DND-41 (cell line): ENCODE data around the gene PZP.

Source experiments
- ATAC-seq: fragments of 200-7000 bp; cut with Tn5 transposase; 3 replicates; pipeline ENCODE4 v1.9.1; 2021; ENCODE audit warnings: low read depth; ENCODE audit not compliant: insufficient read depth
- DNase-seq: peaks from one replicate; pipeline ENCODE4 v3.0.0-alpha.2; 2020
- H2AFZ ChIP-seq: 2 replicates; pipeline ENCODE4 v1.6.0; 2012; ENCODE audit warnings: low read depth, low read length
- H3K27ac ChIP-seq: 2 replicates; pipeline ENCODE4 v1.5.1; 2012; ENCODE audit warnings: low read length, inconsistent platforms
- H3K27me3 ChIP-seq: fragments of 200-600 bp; sonication (generic); 2 replicates; pipeline ENCODE4 v1.6.0; 2012; ENCODE audit warnings: low read length, mild to moderate bottlenecking, inconsistent platforms; ENCODE audit not compliant: insufficient read depth, poor library complexity
- H3K36me3 ChIP-seq: 2 replicates; pipeline ENCODE4 v1.5.1; 2012; ENCODE audit warnings: low read length, inconsistent platforms; ENCODE audit not compliant: insufficient read depth
- H3K4me1 ChIP-seq: 2 replicates; pipeline ENCODE4 v1.5.1; 2012; ENCODE audit warnings: mild to moderate bottlenecking, low read length; ENCODE audit not compliant: insufficient read depth
- H3K4me2 ChIP-seq: 2 replicates; pipeline ENCODE4 v1.6.0; 2012; ENCODE audit warnings: mild to moderate bottlenecking, moderate library complexity, low read length, inconsistent platforms; ENCODE audit not compliant: insufficient read depth
- H3K4me3 ChIP-seq, 2 experiments: fragments of 200-600 bp in 1 of 2; shearing (Covaris generic) in 1 of 2; 2 replicates each; pipeline ENCODE4 v1.5.1; 2012 to 2016; ENCODE audit warnings: inconsistent platforms in 2 of 2, low read length in 2 of 2, mild to moderate bottlenecking in 2 of 2, low read depth in 1 of 2, moderate library complexity in 1 of 2
- H3K79me2 ChIP-seq: 2 replicates; pipeline ENCODE4 v1.6.0; 2012; ENCODE audit warnings: low read length, inconsistent platforms; ENCODE audit not compliant: insufficient read depth
- H3K9ac ChIP-seq: 2 replicates; pipeline ENCODE4 v1.6.0; 2012; ENCODE audit warnings: low read depth, mild to moderate bottlenecking, inconsistent platforms, low read length, moderate library complexity
- H3K9me3 ChIP-seq: 2 replicates; pipeline ENCODE4 v1.5.1; 2012; ENCODE audit warnings: low read length, moderate library complexity, mild to moderate bottlenecking, inconsistent platforms; ENCODE audit not compliant: insufficient read depth, severe bottlenecking
- H4K20me1 ChIP-seq: 2 replicates; pipeline ENCODE4 v1.6.0; 2012; ENCODE audit warnings: low read length; ENCODE audit not compliant: insufficient read depth
- CTCF ChIP-seq: IDR thresholded peaks from 2 replicates; pipeline ENCODE4 v1.5.1; 2012; ENCODE audit warnings: borderline replicate concordance, low read length, moderate library complexity, mild to moderate bottlenecking; ENCODE audit not compliant: poor library complexity, severe bottlenecking; ENCODE audit errors: extremely low read depth
- EZH2 ChIP-seq: IDR thresholded peaks from 3 replicates; pipeline ENCODE4 v1.6.1; 2012; ENCODE audit warnings: borderline replicate concordance, low read depth, mild to moderate bottlenecking, moderate library complexity, low read length, inconsistent platforms; ENCODE audit not compliant: severe bottlenecking

The PZP gene

DNA sequence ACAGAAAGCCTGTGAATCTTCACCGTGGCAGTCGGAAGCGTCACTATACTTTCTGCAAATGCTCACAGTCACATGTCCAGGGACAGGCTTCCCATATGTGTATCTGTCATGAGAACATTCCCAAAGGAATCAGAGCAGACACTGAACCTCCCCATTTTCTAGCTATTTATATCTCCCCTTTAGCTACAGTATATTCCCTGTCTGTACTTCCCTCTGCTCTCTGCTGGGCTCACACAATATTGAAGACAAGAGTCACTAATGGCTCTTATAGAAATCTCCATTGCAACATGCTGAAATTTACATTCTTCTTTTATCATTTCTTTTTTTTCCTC lies 100.7 kb downstream of the PZP start:
- Histone ChIP-seq H3K79me2 (no peaks in the 10 kb centered on the region), H3K9me3 (no peaks in the 10 kb centered on the region), H3K4me3 (no peak overlapping the region), H3K9ac (no peak overlapping the region), H2AFZ (no peak overlapping the region), H3K4me1 (no peaks in the 10 kb centered on the region), H3K27me3 (peaks cover 13% of the 10 kb centered on the region), H4K20me1 (no peaks in the 10 kb centered on the region), H3K36me3 (no peaks in the 10 kb centered on the region), H3K27ac (no peak overlapping the region), H3K4me2 (no peak overlapping the region)
- TF ChIP-seq EZH2, result no peak
- TF ChIP-seq CTCF, result no peak
- DNase-seq, result no peak
- ATAC-seq, result no peak

DNA sequence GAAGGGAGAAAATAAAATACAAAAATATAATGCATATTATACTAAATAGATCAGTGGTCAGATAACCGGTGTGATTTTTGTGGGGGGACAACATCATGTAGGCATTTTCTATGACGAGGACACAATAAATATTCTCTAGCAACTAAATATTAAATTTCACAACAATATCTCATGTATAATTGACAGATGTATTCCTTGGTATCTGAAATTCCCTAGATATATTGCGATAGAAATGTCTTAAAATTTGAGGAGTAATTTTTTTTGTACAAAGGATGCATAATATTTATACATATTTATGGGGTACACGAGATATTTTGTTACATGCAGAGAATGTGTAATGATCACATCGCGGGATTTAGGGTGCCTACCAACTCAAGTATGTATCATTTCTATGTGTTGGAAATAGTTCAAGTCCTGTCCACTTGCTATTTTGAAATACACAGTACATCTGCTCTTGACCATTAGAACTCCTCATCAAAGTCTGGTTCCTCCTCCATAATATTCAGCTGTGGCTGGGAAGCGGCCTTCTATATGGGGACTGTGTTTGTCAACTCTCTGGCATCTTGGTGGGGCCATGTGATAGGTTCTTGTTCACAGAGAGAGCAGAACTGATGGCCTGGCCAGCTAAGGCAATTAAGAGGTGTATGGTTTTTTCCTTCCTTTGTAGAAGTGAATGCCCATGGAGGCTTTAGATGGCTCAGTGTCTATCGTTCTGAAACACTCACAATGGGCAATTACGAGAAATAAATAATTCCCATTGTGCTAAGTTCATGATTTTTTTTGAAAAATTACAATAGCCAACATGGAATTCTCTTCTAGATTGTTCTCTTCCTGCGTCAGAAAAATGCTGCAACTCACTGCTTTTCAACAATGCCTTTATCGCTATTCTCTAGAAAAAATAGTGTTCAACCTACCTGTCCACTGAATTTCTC lies 101.3 kb downstream of the PZP start:
- no peak for ATAC-seq
- no peak for DNase-seq
- no peak overlapping the region for H2AFZ ChIP-seq
- peaks cover 8% of the 10 kb centered on the region for H3K27me3 ChIP-seq
- H3K36me3 ChIP-seq, result no peaks in the 10 kb centered on the region
- no peaks in the 10 kb centered on the region for H4K20me1 ChIP-seq
- TF ChIP-seq EZH2, result no peak
- TF ChIP-seq CTCF, result no peak
- H3K4me3 ChIP-seq, result no peak overlapping the region
- H3K27ac ChIP-seq, result no peak overlapping the region
- no peak overlapping the region for H3K9ac ChIP-seq
- H3K4me1 ChIP-seq, result no peaks in the 10 kb centered on the region
- H3K79me2 ChIP-seq, result no peaks in the 10 kb centered on the region
- H3K4me2 ChIP-seq, result no peak overlapping the region
- no peaks in the 10 kb centered on the region for H3K9me3 ChIP-seq

DNA sequence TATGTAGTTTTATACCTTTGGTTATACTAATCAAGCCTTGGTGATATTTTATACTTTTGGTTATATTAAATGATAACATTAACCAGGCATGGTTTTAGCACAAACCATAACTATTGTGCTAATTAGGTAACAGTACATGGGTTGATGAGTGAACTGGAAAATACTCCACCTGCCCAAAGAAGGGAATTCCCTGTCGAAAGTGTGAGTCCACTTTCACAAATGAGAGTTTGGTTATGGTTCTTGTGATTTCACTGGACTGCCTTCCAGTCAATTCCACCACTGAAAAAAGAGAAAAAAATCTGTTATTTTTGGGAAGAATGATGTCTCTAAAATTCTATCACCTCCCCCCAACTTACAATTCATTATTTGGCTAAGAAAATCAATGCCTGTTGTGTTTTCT lies 102.1 kb downstream of the PZP start:
- H3K9me3 ChIP-seq, result no peaks in the 10 kb centered on the region
- DNase-seq (no peak), ATAC-seq (no peak)
- H2AFZ ChIP-seq, result no peak overlapping the region
- peaks cover 8% of the 10 kb centered on the region for H3K27me3 ChIP-seq
- H4K20me1 ChIP-seq, result no peaks in the 10 kb centered on the region
- no peak overlapping the region for H3K4me2 ChIP-seq
- no peaks in the 10 kb centered on the region for H3K4me1 ChIP-seq
- no peak overlapping the region for H3K9ac ChIP-seq
- no peak overlapping the region for H3K4me3 ChIP-seq
- no peaks in the 10 kb centered on the region for H3K79me2 ChIP-seq
- no peaks in the 10 kb centered on the region for H3K36me3 ChIP-seq
- no peak overlapping the region for H3K27ac ChIP-seq
- TF ChIP-seq CTCF (no peak), EZH2 (no peak)
